Kidney (tissue), 14 donors: ENCODE results near the gene GPRASP3. TPM values are rescaled to one million over a fixed set of nuclear protein-coding genes. Genes with fewer than 3 reads are reported as not detected.
A peak's percentile ranks its signal among the peaks of the same experiment; 100 is the strongest.

Source experiments
- DNase-seq, 5 donors: peaks; one replicate each; pipeline ENCODE4 v3.0.0-alpha.2; 2013 to 2020
- FAIRE-seq: peaks from 2 replicates; lab custom pipeline; 2012; peaks lifted over from hg19 to GRCh38; lab: Jason Lieb, UNC
- H3K27ac ChIP-seq, 2 donors: one replicate each; pipeline ENCODE4 v1.7.0; 2013; ENCODE audit warnings: low read depth in 2 of 2, low read length in 2 of 2, inconsistent platforms in 1 of 2
- H3K27me3 ChIP-seq: one replicate; pipeline ENCODE4 v1.7.1; 2013; ENCODE audit warnings: low read length, inconsistent platforms; ENCODE audit not compliant: control insufficient read depth, insufficient read depth
- H3K36me3 ChIP-seq, 3 donors: one replicate each; pipeline versions ENCODE4 v1.7.0 to v1.7.1; 2013; ENCODE audit warnings: low read length in 3 of 3, control low read depth in 1 of 3, inconsistent platforms in 1 of 3; ENCODE audit not compliant: insufficient read depth in 3 of 3, control insufficient read depth in 2 of 3
- H3K4me1 ChIP-seq, 3 donors: one replicate each; pipeline versions ENCODE4 v1.7.0 to v1.7.1; 2013; ENCODE audit warnings: low read length in 3 of 3, inconsistent platforms in 1 of 3, low read depth in 1 of 3; ENCODE audit not compliant: control insufficient read depth in 2 of 3, insufficient read depth in 2 of 3
- H3K4me3 ChIP-seq, 3 donors: one replicate each; pipeline versions ENCODE4 v1.7.0 to v1.8.1; 2013; ENCODE audit warnings: low read length in 3 of 3, control low read depth in 1 of 3, inconsistent platforms in 1 of 3
- H3K9ac ChIP-seq, 3 donors: one replicate each; pipeline versions ENCODE4 v1.7.0 to v1.7.1; 2013; ENCODE audit warnings: low read length in 3 of 3, control low read depth in 1 of 3, inconsistent platforms in 1 of 3
- H3K9me3 ChIP-seq, 3 donors: one replicate each; pipeline versions ENCODE4 v1.7.0 to v1.7.1; 2013; ENCODE audit warnings: low read length in 3 of 3, control low read depth in 1 of 3, inconsistent platforms in 1 of 3; ENCODE audit not compliant: control insufficient read depth in 2 of 3, insufficient read depth in 1 of 3
- intact Hi-C: fragments of 100-400 bp; cut with DNase I; formaldehyde crosslinking; loops from one replicate; pipeline ENCODE4 v1.11.1; 2022
- polyA plus RNA-seq: library from polyadenylated mRNA; stranded (reverse); fragments of 350-450 nt; fragmentation: Illumina TruSeq; extraction: RNeasy Lipid Tissue Mini Kit (QIAGEN cat#74804); gene quantifications from one replicate; pipeline ENCODE4 v1.2.3, GENCODE V29; 2014; ENCODE audit warnings: low read depth, low replicate concordance; ENCODE audit not compliant: insufficient read depth
- total RNA-seq: library from RNA; stranded (reverse); fragmentation: NEBNext Ultra II Directional; extraction: Animal tissue kit (Norgen Biotek cat#: 25700); gene quantifications from one replicate; pipeline ENCODE4 v1.2.1, GENCODE V29; 2021
- TF ChIP-seq, protein P1 (sequence below): IDR thresholded peaks from 3 replicates; pipeline ENCODE4 v1.5.1; 2012; ENCODE audit warnings: mild to moderate bottlenecking, moderate library complexity, borderline replicate concordance; ENCODE audit not compliant: insufficient read depth; ENCODE audit errors: extremely low read depth
- donor health status: control.
- donor health status: control.
- donor health status: control.
- donor health status: control.
- donor health status: control.
- donor health status: DM: yes; HTN: yes; CAD: no.
- donor health status: Normal renal cell carcinoma (clear cell type).

GPRASP3 gene
- total and polyA plus RNA-seq, 2 donors from 2014 or later: 4.3 to 4.5 TPM

DNA sequence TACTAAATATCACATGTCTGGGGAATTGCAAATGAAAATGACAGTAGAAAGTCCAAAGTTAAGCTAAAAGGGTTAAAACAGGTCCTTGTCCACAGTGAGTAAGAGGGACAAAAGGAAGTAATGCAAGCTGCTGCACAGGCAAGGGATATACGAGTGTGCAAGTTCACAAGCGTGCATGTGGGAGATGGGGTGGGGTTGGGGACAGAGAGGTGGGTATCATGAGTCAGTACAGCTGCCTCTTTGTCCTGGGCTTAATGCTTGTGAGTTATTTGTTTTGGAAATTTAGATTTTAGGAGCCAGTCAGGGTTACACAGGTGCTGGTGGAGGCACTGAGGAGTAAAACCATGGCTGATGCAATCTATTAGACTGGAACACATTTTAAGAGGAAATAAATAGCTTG is 11.6 kb upstream of the GPRASP3 start:
- intact Hi-C loops: no loop called here
- no peak overlapping the region for H3K4me3 ChIP-seq
- FAIRE-seq: no peak
- TF ChIP-seq, protein P1, sequence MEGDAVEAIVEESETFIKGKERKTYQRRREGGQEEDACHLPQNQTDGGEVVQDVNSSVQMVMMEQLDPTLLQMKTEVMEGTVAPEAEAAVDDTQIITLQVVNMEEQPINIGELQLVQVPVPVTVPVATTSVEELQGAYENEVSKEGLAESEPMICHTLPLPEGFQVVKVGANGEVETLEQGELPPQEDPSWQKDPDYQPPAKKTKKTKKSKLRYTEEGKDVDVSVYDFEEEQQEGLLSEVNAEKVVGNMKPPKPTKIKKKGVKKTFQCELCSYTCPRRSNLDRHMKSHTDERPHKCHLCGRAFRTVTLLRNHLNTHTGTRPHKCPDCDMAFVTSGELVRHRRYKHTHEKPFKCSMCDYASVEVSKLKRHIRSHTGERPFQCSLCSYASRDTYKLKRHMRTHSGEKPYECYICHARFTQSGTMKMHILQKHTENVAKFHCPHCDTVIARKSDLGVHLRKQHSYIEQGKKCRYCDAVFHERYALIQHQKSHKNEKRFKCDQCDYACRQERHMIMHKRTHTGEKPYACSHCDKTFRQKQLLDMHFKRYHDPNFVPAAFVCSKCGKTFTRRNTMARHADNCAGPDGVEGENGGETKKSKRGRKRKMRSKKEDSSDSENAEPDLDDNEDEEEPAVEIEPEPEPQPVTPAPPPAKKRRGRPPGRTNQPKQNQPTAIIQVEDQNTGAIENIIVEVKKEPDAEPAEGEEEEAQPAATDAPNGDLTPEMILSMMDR: no peak
- no peaks in the 10 kb centered on the region for H3K27me3 ChIP-seq
- H3K27ac ChIP-seq: no peak overlapping the region
- no peak for DNase-seq
- H3K4me1 ChIP-seq: no peaks in the 10 kb centered on the region
- no peak overlapping the region for H3K9ac ChIP-seq
- H3K36me3 ChIP-seq: no peaks in the 10 kb centered on the region
- no peaks in the 10 kb centered on the region for H3K9me3 ChIP-seq

DNA sequence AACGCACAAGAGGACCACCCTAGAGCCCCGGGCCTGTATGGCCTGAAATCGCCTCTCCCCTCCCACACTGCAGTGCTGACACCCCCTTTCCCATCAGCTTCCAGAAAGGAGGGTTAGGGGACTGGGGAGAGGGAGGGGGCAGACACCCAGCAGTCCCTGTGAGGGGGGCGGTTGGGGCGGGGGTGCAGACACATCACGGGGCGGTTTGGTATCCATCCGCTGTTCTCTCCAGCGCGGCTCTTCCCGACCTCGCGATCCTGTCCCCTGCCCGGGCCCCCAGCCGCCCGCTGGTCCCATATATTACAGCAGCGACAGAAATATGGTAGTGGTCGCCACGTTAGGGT is 8.7 kb upstream of the GPRASP3 start:
- Histone ChIP-seq H3K9ac (peak overlapping the region in 1 of 3 donors; percentile 93), H3K36me3 (no peaks in the 10 kb centered on the region), H3K9me3 (no peaks in the 10 kb centered on the region), H3K27ac (no peak overlapping the region), H3K4me1 (no peaks in the 10 kb centered on the region), H3K27me3 (no peaks in the 10 kb centered on the region), H3K4me3 (peak overlapping the region in 2 of 3 donors; percentile 41 to 90)
- intact Hi-C loops: no loop called here
- DNase-seq: peak in 1 of 5 donors; percentile 68
- TF ChIP-seq, protein P1: no peak
- no peak for FAIRE-seq

DNA sequence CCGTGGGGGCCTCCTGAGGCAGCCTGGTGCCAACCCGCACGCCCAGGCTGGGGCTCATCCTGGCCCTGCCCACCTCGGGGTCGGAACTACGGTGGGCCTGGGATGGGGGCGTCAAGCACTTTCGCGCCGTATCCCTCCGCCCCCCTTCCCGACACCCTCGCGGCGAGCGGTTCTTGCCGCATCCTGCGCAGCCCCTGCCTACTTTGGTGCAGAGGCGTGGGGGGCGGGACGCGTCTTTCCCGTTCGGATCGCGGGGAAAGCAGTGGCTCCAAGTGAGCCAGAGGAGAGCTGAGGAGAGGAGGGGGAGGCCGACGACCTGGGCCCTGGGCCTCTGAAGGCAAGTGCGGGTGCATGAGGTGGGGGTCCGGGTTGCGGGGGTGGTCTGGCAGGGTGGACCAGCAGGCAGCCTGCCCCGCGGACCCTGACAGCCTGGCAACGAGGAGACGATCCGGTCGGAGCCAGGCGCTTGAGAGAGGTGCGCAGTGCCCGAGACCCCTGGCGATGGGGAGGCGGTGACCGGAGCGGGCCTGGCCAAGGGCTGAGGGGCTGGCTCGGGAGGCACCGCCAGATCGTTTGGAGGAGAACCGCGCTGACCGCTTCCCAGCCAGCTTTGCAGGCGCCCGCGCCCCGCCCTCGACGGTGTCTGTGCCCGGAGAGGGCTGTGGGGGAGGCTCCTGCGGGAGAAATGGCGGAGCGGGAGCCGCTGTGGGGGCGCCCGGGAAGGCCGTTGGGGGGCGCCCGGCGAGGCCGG is 8.2 kb upstream of the GPRASP3 start, which contains the start of gene GPRASP2:
Gene GPRASP2 (plus strand): TSS at position 233 of the 751 bp plus-strand sequence. CDS start 2,422 bp downstream, outside the sequence.
- Histone ChIP-seq H3K36me3 (no peaks in the 10 kb centered on the region), H3K4me3 (peak within 1 kb of the TSS; percentile 75 to 90 (median 90)), H3K27ac (peak within 1 kb of the TSS; percentile 78 to 90), H3K9me3 (no peaks in the 10 kb centered on the region), H3K9ac (peak within 1 kb of the TSS; percentile 49 to 93 (median 72)), H3K4me1 (no peaks in the 10 kb centered on the region), H3K27me3 (no peaks in the 10 kb centered on the region)
- DNase-seq (peak; percentile 69 to 86 (median 83)), FAIRE-seq (no peak)
- intact Hi-C loops: no loop called here
- TF ChIP-seq, protein P1: no peak
